Iris pigment epithelial cell (primary cell): ENCODE results near the gene PSEN1.

Experiments used
- DNase-seq: peaks from one replicate; pipeline ENCODE4 v3.0.0-alpha.2; 2011; ENCODE audit warnings: low read depth

The PSEN1 gene

DNA sequence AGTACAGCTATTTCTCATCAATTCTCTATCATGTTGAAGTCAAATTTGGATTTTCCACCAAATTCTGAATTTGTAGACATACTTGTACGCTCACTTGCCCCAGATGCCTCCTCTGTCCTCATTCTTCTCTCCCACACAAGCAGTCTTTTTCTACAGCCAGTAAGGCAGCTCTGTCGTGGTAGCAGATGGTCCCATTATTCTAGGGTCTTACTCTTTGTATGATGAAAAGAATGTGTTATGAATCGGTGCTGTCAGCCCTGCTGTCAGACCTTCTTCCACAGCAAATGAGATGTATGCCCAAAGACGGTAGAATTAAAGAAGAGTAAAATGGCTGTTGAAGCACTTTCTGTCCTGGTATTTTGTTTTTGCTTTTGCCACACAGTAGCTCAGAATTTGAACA, 83.8 kb downstream of the PSEN1 start:
- DNase-seq, result no peak

DNA sequence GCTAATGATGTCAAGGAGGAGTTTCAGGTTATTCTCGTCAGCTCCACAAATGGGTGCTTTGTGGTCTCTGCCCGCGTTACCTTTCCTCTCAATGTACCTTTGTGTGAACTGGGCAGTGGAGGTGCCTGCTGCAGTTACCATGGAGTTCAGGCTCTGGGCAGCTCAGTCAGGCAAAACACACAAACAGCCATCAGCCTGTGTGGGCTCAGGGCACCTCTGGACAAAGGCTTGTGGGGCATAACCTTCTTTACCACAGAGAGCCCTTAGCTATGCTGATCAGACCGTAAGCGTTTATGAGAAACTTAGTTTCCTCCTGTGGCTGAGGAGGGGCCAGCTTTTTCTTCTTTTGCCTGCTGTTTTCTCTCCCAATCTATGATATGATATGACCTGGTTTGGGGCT, 84.3 kb downstream of the PSEN1 start:
- no peak for DNase-seq

DNA sequence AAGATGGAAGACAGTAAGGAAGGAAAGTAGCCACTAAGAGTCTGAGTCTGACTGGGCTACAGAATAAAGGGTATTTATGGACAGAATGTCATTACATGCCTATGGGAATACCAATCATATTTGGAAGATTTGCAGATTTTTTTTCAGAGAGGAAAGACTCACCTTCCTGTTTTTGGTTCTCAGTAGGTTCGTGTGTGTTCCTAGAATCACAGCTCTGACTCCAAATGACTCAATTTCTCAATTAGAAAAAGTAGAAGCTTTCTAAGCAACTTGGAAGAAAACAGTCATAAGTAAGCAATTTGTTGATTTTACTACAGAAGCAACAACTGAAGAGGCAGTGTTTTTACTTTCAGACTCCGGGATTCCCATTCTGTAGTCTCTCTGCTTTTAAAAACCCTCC, 85.6 kb downstream of the PSEN1 start:
- DNase-seq, result peak; percentile 47

DNA sequence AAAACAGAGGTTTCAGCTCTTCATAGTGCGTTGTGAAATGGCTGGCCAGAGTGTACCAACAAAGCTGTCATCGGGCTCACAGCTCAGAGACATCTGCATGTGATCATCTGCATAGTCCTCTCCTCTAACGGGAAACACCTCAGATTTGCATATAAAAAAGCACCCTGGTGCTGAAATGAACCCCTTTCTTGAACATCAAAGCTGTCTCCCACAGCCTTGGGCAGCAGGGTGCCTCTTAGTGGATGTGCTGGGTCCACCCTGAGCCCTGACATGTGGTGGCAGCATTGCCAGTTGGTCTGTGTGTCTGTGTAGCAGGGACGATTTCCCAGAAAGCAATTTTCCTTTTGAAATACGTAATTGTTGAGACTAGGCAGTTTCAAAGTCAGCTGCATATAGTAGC, 86.7 kb downstream of the PSEN1 start:
- DNase-seq, result peak; percentile 44

DNA sequence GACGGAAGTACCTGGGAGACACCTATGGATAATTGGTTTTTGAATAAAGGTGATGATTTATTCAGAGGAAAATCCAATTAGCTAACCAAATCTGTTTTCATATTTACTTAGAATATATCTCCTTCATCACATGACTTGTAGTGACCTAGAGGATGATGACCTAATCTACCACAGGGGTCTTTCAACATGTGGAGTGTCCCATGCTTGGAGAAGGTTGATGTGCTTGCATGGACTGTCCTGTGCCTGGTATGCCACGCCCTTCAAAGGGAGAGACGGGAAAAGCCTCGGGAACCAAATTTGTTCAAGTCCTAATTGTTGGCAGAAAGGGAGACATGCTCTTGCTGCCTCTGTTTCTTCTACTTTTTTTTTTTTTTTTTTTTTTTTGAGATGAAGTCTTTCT, 89.2 kb downstream of the PSEN1 start:
- no peak for DNase-seq

GRCh38 chr14:73227812-73228781, 91.8 kb downstream of the PSEN1 start:
- peak; percentile 94 for DNase-seq

DNA sequence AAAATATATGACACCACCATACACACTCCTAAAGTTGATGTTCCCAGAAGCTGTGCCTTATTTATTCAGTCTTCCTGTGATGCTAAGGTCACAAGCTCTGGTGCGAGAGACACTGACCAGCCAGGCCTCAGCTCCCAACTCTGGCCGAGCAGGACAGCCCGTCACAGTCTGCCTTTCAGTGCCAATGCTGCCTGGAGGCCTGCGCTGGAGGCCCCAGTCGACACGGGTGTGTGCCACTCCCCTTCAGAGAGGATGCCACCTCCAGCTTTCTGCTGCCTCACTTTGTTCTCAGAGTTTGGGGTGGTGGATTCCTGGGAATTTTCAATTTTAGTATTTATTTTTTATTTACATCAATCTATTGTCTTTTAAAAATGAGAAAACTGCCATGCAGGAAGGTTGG, 93.7 kb downstream of the PSEN1 start:
- no peak for DNase-seq

DNA sequence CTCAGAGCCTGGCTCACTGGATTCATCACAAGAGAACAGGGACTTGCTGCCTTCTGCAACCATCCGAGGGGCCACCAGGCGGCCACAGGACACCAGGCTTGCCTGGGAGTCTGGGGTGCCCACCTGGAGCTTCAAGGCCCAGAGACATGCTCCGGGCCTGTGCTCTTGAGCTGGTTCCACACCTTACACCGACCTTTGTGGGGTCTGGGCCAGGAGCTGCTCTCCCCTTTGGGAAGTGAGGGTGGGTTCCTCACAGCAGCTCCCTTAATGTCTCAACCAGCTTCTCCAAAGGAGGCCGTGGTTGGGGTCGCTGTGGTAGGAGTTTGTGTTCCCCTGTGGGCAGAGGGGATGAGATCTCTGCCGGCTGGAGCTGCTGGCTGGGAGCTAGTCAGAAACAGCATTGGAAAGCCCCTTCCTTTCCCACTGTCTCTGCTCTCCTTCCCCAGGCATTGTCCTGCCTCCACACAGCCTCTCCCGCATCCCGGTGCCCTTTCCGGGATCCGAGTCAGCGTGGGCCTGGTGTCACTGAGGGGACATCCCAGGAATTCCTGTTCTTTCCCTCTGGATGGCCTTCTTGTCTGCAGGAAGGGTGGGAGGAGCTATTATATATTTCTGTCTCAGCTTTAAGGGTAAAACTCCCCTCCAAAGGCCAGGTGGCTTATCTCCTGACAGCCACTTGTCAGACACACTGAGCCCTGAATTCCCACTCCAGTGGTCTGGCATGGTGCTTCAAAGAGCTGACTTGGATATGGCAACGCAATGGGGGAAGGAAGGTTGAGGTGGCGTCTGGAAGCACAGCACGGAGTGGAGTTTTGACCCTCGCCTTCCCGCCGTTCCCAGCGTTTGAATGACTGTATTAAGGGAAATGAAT, 95.9 kb downstream of the PSEN1 start:
- no peak for DNase-seq

GRCh38 chr14:73232984-73233383, 96.7 kb downstream of the PSEN1 start:
- no peak for DNase-seq

DNA sequence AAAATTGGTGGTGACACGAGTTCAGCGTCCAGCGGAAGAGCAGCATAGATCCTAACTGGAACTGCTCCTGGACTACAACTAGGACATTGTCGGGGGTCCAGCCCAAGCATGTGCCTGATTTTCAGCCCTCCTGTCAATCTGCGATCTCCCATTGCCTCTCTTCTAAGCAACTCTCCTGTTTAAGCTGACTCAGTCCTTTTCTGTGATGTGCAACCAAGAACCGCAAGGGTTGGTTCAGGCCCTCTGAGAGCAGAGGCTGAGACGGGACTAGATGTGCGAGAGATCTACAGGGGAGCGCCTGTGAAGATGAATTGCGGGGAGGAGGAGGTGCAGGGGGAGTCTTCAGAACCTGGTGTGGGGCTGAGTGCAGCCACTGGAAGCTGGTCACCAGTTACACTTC, 97.3 kb downstream of the PSEN1 start:
- DNase-seq, result no peak

DNA sequence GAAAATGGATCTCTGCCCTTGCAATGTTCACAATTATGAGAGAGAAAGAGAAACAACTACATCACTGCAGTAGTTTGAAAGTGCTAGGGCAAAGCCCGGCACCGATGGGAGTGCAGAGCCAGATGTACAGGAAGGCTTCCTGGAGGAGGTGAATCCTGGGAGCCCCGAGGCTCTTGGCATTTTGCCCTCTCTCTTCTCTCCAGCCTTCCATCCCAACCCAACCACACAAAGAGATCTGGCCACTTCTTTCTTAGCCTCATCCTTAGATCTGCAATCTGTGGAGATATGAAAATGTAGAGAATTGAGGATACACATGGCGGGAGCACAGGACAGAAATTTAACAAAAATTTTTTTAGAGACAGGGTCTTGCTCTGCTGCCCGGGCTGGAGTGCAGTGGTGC, 97.7 kb downstream of the PSEN1 start:
- DNase-seq, result no peak

GRCh38 chr14:73234586-73235394, 98.5 kb downstream of the PSEN1 start:
- no peak for DNase-seq

DNA sequence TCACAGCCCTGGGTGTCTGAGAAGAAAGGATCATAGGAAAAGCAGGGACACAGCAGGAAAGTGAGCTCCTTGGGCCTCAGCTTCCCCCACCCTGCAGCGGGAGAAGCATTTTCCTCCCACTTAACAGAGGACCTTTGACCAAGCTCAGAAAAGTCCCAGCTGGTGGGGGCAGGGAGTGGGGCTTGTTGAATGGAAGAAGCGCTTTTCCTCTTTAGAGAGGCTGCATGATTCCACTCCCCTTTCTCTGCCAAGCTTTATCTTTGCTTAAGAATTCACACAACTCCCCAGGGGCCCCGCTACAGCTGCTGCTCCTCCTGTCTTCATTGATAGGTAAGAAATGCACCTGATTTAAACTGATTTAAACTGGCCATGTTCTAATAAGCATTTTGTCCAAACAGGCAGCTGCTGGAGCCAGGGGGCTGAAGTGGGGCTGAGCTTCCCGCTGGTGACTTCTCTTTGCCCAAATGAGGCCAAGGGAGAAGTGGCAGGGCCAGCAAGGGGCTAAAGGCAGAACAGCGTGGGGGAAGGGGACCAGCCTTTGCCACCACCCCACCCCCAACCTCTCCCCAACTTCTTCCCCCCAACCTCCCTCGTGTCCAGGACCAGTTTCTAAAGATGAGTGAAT, 99.3 kb downstream of the PSEN1 start:
- DNase-seq, result no peak

- no peak for DNase-seq
These were observed 99.8 kb downstream of the PSEN1 start for GRCh38 chr14:73236157-73236556.

DNA sequence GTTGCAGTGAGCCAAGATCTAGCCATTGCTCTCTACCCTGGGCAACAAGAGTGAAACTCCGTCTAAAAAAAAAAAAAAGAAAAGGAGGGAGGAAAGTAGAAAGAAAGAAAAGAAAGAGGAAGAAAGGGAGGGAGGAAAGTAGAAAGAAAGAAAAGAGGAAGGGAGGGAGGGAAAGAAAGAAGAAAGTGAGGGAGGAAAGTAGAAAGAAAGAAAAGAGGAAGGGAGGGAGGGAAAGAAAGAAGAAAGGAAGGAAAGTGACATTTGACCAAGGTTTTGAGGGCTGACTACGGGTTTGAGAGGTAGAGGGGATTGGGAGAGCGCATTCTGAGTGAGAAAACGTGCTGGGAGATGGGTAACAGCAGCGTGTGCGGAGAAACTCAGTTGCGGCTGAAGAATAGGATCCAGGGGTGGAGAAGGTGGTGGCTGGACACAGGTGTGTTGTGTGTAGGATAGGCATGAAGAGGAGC, 100.5 kb downstream of the PSEN1 start:
- DNase-seq, result no peak

GRCh38 chr14:73237219-73237785, 101.0 kb downstream of the PSEN1 start, which contains the start of gene PAPLN:
PAPLN (plus strand) TSS chr14:73237506; CDS start chr14:73239779, 2,273 bp downstream.
- peak; percentile 31 for DNase-seq

DNA sequence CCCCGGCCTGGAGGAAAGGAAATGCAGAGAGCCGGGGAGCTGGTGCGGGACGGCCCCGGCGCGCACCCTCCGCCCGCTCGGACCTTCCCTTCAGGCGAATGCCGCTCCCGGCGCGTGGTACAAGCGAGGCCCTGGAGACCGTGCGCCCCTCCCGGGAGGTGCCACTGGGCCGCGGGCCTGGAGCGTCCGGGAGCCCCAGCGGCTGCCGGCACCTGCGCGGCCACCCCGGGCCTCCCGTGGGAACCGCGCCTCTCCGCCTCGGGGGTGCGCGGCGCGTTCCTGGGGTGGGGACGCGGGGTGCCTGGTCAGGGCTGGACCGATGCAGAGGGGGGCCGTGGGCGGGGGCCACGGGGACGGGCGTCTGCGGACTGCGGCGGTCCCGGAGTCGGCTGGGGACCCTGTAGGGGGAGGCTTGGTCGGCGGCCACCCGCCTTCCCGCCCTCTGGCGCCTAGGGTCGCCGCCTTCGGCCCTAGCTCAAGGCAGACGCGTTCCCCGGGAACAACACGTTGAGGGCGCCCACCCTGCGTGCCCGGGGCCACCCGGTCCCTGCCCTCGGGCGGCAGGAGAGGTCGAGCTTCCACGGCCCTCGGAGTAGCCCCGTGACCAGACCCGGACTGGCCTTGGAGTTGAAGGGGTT, 101.6 kb downstream of the PSEN1 start:
- DNase-seq, result no peak

- peak; percentile 81 for DNase-seq
These were observed 102.1 kb downstream of the PSEN1 start for GRCh38 chr14:73238424-73238852.

GRCh38 chr14:73238941-73239340, 102.6 kb downstream of the PSEN1 start:
- DNase-seq, result no peak
